H1 (cell line): ENCODE measurements around the gene TPT1. TPM values are rescaled to one million over a fixed set of nuclear protein-coding genes. Genes with fewer than 3 reads are reported as not detected.
"Not testable (repeated sequence)": the region's sequence is repeated elsewhere in the genome, so short reads cannot be mapped to it uniquely, and the experiment has no call there.

Experiments
- CTCF ChIA-PET: fragments of 300-600 bp; sonication (Branson Sonifier 250); formaldehyde crosslinking; loops from one replicate; lab custom pipeline; 2021; ENCODE audit not compliant: partially characterized antibody; lab: Charles Lee
- POLR2A ChIA-PET: fragments of 300-600 bp; sonication (Branson Sonifier 250); formaldehyde crosslinking; loops from one replicate; lab custom pipeline; 2021; ENCODE audit warnings: inconsistent platforms; ENCODE audit not compliant: partially characterized antibody; lab: Charles Lee
- DNase-seq, 2 experiments: peaks; one replicate each; pipeline versions ENCODE4 v3.0.0 to v3.0.0-alpha.2; 2010 to 2022; ENCODE audit warnings: low spot score in 2 of 2, low read depth in 1 of 2, mixed read lengths in 1 of 2
- FAIRE-seq: peaks from 2 replicates; lab custom pipeline; 2011; peaks lifted over from hg19 to GRCh38; lab: Jason Lieb, UNC
- H2AFZ ChIP-seq: 2 replicates; pipeline ENCODE4 v1.8.1; 2012; ENCODE audit warnings: low read length, inconsistent platforms
- H2AK5ac ChIP-seq: 2 replicates; pipeline ENCODE4 v1.6.1; 2013; ENCODE audit warnings: low read depth, low read length
- H2BK120ac ChIP-seq: replicated peaks from 2 replicates; pipeline ENCODE3; 2013; ENCODE audit warnings: low read depth, low read length, inconsistent platforms
- H2BK12ac ChIP-seq: 2 replicates; pipeline ENCODE4 v1.6.1; 2013; ENCODE audit warnings: low read depth, low read length
- H2BK15ac ChIP-seq: 2 replicates; pipeline ENCODE4 v1.6.1; 2013; ENCODE audit warnings: low read length
- H2BK20ac ChIP-seq: 2 replicates; pipeline ENCODE4 v1.6.1; 2013; ENCODE audit warnings: low read length
- H2BK5ac ChIP-seq: 2 replicates; pipeline ENCODE4 v1.6.1; 2013; ENCODE audit warnings: low read depth, low read length
- H3K14ac ChIP-seq: 2 replicates; pipeline ENCODE4 v1.6.1; 2013; ENCODE audit warnings: inconsistent platforms; ENCODE audit not compliant: insufficient read length
- H3K18ac ChIP-seq: 2 replicates; pipeline ENCODE4 v1.6.1; 2013; ENCODE audit warnings: low read length; ENCODE audit errors: extremely low read depth
- H3K23ac ChIP-seq: 2 replicates; pipeline ENCODE4 v1.6.1; 2013; ENCODE audit warnings: inconsistent platforms; ENCODE audit not compliant: insufficient read length
- H3K23me2 ChIP-seq: 2 replicates; pipeline ENCODE4 v1.6.1; 2013; ENCODE audit warnings: low read depth, low read length
- H3K27ac ChIP-seq: 2 replicates; pipeline ENCODE4 v1.6.1; 2011; ENCODE audit warnings: low read depth, low read length, inconsistent platforms
- H3K27me3 ChIP-seq, 4 experiments: replicated peaks in 1 of 4; 1 replicate in 1 of 4; 2 replicates in 3 of 4; pipeline versions ENCODE4 v1.6.1 to v1.8.1; 2011 to 2013; ENCODE audit warnings: low read length in 3 of 4, mild to moderate bottlenecking in 3 of 4, inconsistent platforms in 2 of 4, mixed read lengths in 2 of 4, moderate library complexity in 1 of 4; ENCODE audit not compliant: control insufficient read depth in 3 of 4, insufficient read depth in 3 of 4; ENCODE audit errors: extremely low read depth in 1 of 4
- H3K36me3 ChIP-seq, 4 experiments: 2 replicates each; pipeline versions ENCODE4 v1.6.1 to v1.8.1; 2011 to 2013; ENCODE audit warnings: mild to moderate bottlenecking in 4 of 4, low read length in 3 of 4, moderate library complexity in 2 of 4, control low read depth in 1 of 4, inconsistent platforms in 1 of 4; ENCODE audit not compliant: insufficient read depth in 4 of 4, control insufficient read depth in 2 of 4
- H3K4ac ChIP-seq: replicated peaks from 2 replicates; pipeline ENCODE3; 2013; ENCODE audit warnings: low read length, low read depth, mixed read lengths, inconsistent platforms; ENCODE audit not compliant: insufficient read length
- H3K4me1 ChIP-seq, 4 experiments: replicated peaks in 1 of 4; 1 replicate in 1 of 4; 2 replicates in 3 of 4; pipeline versions ENCODE4 v1.6.1 to v1.8.1; 2011 to 2013; ENCODE audit warnings: low read length in 3 of 4, inconsistent platforms in 2 of 4, mixed read lengths in 1 of 4; ENCODE audit not compliant: insufficient read depth in 4 of 4, control insufficient read depth in 3 of 4
- H3K4me2 ChIP-seq, 2 experiments: 2 replicates each; pipeline versions ENCODE4 v1.6.1 to v1.8.1; 2011 to 2013; ENCODE audit warnings: low read depth in 2 of 2, low read length in 2 of 2, control low read depth in 1 of 2, inconsistent platforms in 1 of 2, mild to moderate bottlenecking in 1 of 2; ENCODE audit not compliant: insufficient read depth in 1 of 2
- H3K4me3 ChIP-seq, 4 experiments: fragments of 200-600, 300-600 bp in 1 of 4; sonication (generic), shearing (Covaris generic), sonication (Bioruptor Twin) in 1 of 4; 2 replicates each; pipeline versions ENCODE4 v1.5.1 to v1.8.1; 2011 to 2016; ENCODE audit warnings: low read length in 4 of 4, low read depth in 3 of 4, control low read depth in 2 of 4, inconsistent platforms in 2 of 4, mild to moderate bottlenecking in 2 of 4, mixed read lengths in 1 of 4, moderate library complexity in 1 of 4; ENCODE audit not compliant: insufficient read depth in 2 of 4; ENCODE audit errors: extremely low read depth in 1 of 4
- H3K56ac ChIP-seq: replicated peaks from 2 replicates; pipeline ENCODE3; 2013; ENCODE audit warnings: low read depth, mild to moderate bottlenecking, mixed read lengths, low read length, inconsistent platforms; ENCODE audit not compliant: insufficient read length
- H3K79me1 ChIP-seq: 2 replicates; pipeline ENCODE4 v1.6.1; 2013; ENCODE audit warnings: low read depth, low read length, control low read depth
- H3K79me2 ChIP-seq, 2 experiments: 2 replicates each; pipeline versions ENCODE4 v1.6.1 to v1.8.1; 2012 to 2013; ENCODE audit warnings: low read length in 2 of 2, mild to moderate bottlenecking in 2 of 2, inconsistent platforms in 1 of 2; ENCODE audit not compliant: insufficient read depth in 2 of 2, control insufficient read depth in 1 of 2
- H3K9ac ChIP-seq, 4 experiments: replicated peaks in 1 of 4; 1 replicate in 1 of 4; 2 replicates in 3 of 4; pipeline versions ENCODE4 v1.6.1 to v1.8.1; 2011 to 2013; ENCODE audit warnings: low read depth in 3 of 4, low read length in 3 of 4, control low read depth in 2 of 4, mild to moderate bottlenecking in 2 of 4, moderate library complexity in 2 of 4, inconsistent platforms in 1 of 4; ENCODE audit errors: extremely low read depth in 1 of 4
- H3K9me3 ChIP-seq, 2 experiments: 2 replicates each; pipeline versions ENCODE4 v1.6.1 to v1.8.1; 2012 to 2013; ENCODE audit warnings: mild to moderate bottlenecking in 2 of 2, moderate library complexity in 2 of 2, control low read depth in 1 of 2, inconsistent platforms in 1 of 2, low read depth in 1 of 2, low read length in 1 of 2, mixed read lengths in 1 of 2; ENCODE audit not compliant: insufficient read depth in 2 of 2
- H4K20me1 ChIP-seq, 2 experiments: replicated peaks in 1 of 2; 2 replicates each; pipeline versions ENCODE3 to v1.8.1; 2011 to 2013; ENCODE audit warnings: inconsistent platforms in 2 of 2, low read length in 2 of 2, mild to moderate bottlenecking in 1 of 2; ENCODE audit not compliant: insufficient read depth in 2 of 2, control insufficient read depth in 1 of 2
- H4K5ac ChIP-seq: 2 replicates; pipeline ENCODE4 v1.6.1; 2013; ENCODE audit warnings: low read length, low read depth, mixed read lengths, inconsistent platforms; ENCODE audit not compliant: insufficient read length
- H4K8ac ChIP-seq: 2 replicates; pipeline ENCODE4 v1.8.0; 2013; ENCODE audit warnings: mild to moderate bottlenecking, moderate library complexity, low read length, inconsistent platforms; ENCODE audit not compliant: insufficient read depth; ENCODE audit errors: extremely low read depth
- H4K91ac ChIP-seq: replicated peaks from 2 replicates; pipeline ENCODE3; 2013; ENCODE audit warnings: low read length, mixed read lengths, inconsistent platforms; ENCODE audit not compliant: insufficient read length
- WGBS, 2 experiments: shearing (Covaris generic) in 1 of 2; methylation state at CpG; one replicate each; pipeline versions ENCODE4 v1.1.6 to v1.1.7; 2013 to 2015; ENCODE audit warnings: low lambda C conversion rate in 2 of 2, mixed read lengths in 2 of 2, inconsistent platforms in 1 of 2, low coverage in 1 of 2, missing lambda C conversion rate in 1 of 2; ENCODE audit not compliant: insufficient replicate concordance in 2 of 2, insufficient coverage in 1 of 2, insufficient read length in 1 of 2; ENCODE audit errors: extremely low coverage in 1 of 2, missing lambda C conversion rate in 1 of 2; 5-methylcytosine and 5-hydroxymethylcytosine counted together
- polyA plus RNA-seq, 7 experiments: library from polyadenylated mRNA; depleted of rRNA in 3 of 7; stranded (reverse) in 5 of 7; unstranded in 2 of 7; fragments of >200 nt in 5 of 7; fragments of 200-250 nt in 2 of 7; gene quantifications; 1 replicate in 5 of 7; 2 replicates in 1 of 7; 4 replicates in 1 of 7; pipeline versions ENCODE4 v1.2.1 to v1.2.3, GENCODE V29; 2011 to 2013; ENCODE audit warnings: missing spikeins in 2 of 7, mixed read lengths in 2 of 7
- total RNA-seq: library from RNA; stranded (reverse); fragmentation: NEBNext Ultra II Directional; extraction: Animal tissue kit (Norgen Biotek cat#: 25700); gene quantifications from 2 replicates; pipeline ENCODE4 v1.2.1, GENCODE V29; 2021

Gene TPT1
- total and polyA plus RNA-seq, 2 of the 8 experiments (the other 6 are each of a cell fraction or from before 2014, with no cell fraction given): 2,245 to 2,279 TPM

GRCh38 chr13:45380708-45381107 is 39.7 kb upstream of the TPT1 start:
- not testable (repeated sequence) for H3K18ac ChIP-seq, H3K79me2 ChIP-seq, H2AFZ ChIP-seq, H3K14ac ChIP-seq, H4K91ac ChIP-seq, H2BK15ac ChIP-seq, H3K36me3 ChIP-seq, H4K20me1 ChIP-seq, H3K4me2 ChIP-seq, H2BK5ac ChIP-seq, H2BK120ac ChIP-seq, H3K23me2 ChIP-seq, H2AK5ac ChIP-seq, H3K4ac ChIP-seq, H3K27me3 ChIP-seq, H2BK12ac ChIP-seq, H3K56ac ChIP-seq, H3K9me3 ChIP-seq, H3K4me1 ChIP-seq, H3K79me1 ChIP-seq, FAIRE-seq, H4K8ac ChIP-seq, H3K4me3 ChIP-seq, H2BK20ac ChIP-seq, DNase-seq, H3K23ac ChIP-seq, H3K27ac ChIP-seq, H4K5ac ChIP-seq, H3K9ac ChIP-seq
- ChIA-PET POLR2A (interaction anchor here (0.7 kb wide), 1 partner anchor 273 kb away, joined by 4 read pairs; no protein-coding TSS in a partner anchor), CTCF (interaction anchor here (1.8 kb wide), 1 partner anchor 10 kb away, joined by 6 read pairs; no protein-coding TSS in a partner anchor)
- WGBS, 2 experiments: 89% methylated on average over 5 of the region's 8 CpGs; no CpG with 5 or more reads in 1 of the 2 experiments

GRCh38 chr13:45379516-45379915 is 38.5 kb upstream of the TPT1 start:
- H3K36me3 ChIP-seq, H2BK120ac ChIP-seq, H3K9ac ChIP-seq, H3K27me3 ChIP-seq, H4K8ac ChIP-seq, H2BK20ac ChIP-seq, H3K18ac ChIP-seq, H3K4ac ChIP-seq, H2BK12ac ChIP-seq, H3K79me1 ChIP-seq, H3K4me1 ChIP-seq, H3K27ac ChIP-seq, DNase-seq, H3K4me3 ChIP-seq, H3K23ac ChIP-seq, H2BK15ac ChIP-seq, H3K14ac ChIP-seq, H2AFZ ChIP-seq, H3K4me2 ChIP-seq, H3K23me2 ChIP-seq, H4K20me1 ChIP-seq, H3K79me2 ChIP-seq, FAIRE-seq, POLR2A ChIA-PET, H4K5ac ChIP-seq, H4K91ac ChIP-seq, H2AK5ac ChIP-seq, H3K56ac ChIP-seq, H3K9me3 ChIP-seq, H2BK5ac ChIP-seq: not testable (repeated sequence)
- CTCF ChIA-PET: interaction anchor here (1.8 kb wide), 1 partner anchor 9 kb away, joined by 6 read pairs; no protein-coding TSS in a partner anchor
- WGBS, 2 experiments: 93% methylated on average over 7 of the region's 10 CpGs; no CpG with 5 or more reads in 1 of the 2 experiments
